GM18861 (cell line): Measurements from ENCODE around the gene TBC1D1.

Source experiments
- ATAC-seq: cut with Tn5 transposase; IDR thresholded peaks from one replicate; pipeline ENCODE4 v1.9.1; 2021; ENCODE audit not compliant: unreplicated experiment

The TBC1D1 gene

DNA sequence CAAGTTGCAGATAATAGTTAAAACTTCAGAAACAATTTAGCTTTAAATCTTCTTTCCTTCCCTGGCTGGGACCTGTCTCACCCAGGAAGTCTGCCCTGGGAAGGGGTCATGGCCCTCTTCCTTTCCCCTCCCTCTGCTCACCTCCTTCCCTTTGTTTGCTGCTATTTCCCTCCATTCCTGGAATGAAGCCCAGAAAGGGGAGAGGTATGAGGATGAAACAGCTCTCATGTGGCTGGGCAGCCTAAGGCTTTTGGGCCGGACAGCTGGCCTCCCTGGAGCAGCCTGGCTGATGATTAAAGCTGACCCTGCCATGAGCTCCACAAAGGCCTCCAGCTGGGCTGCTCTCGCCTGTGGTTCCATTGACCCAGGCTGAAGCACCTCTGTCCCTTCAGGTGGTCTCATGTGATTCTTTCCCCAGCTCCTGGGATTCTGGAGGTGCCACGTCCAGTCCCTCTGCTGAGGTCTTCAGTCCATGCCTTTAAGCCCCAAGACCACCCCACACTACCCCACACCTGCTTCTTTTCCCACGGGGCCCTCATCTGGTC, 271.4 kb downstream of the TBC1D1 start:
- ATAC-seq, result no peak

DNA sequence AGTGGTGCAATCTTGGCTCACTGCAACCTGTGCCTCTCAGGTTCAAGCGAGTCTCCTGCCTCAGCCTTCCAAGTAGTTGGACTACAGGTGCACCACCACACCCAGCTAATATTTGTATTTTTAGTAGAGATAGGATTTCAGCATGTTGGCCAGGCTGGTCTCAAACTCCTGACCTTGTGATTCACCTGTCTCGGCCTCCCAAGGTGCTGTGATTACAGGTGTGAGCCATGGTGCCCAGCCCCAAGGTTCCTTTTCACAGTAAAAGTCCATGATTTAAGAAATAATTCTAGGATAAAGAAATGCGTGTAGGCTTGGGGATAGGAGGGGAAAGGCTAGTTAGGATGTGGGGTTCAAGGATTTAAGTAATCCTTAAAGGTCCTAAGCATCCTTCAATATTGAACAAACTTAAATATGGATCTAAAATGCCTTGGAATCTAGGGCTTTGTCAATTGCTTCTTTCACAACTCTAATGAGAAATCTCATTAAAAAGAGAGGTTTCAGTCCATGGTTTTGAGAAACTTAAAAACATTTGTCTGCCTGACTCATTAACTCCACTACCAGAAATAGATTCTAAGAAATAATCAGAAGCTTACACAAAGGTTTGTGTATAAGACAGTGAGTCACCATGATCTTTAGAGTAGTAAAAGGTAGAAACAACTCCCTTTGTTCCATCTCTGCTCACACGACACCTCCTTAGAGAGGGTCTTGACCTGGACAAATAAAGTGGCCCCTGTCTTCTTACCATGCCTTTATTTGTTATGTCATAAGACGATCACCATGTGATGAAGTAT, 272.5 kb downstream of the TBC1D1 start:
- peak; percentile 51 for ATAC-seq

DNA sequence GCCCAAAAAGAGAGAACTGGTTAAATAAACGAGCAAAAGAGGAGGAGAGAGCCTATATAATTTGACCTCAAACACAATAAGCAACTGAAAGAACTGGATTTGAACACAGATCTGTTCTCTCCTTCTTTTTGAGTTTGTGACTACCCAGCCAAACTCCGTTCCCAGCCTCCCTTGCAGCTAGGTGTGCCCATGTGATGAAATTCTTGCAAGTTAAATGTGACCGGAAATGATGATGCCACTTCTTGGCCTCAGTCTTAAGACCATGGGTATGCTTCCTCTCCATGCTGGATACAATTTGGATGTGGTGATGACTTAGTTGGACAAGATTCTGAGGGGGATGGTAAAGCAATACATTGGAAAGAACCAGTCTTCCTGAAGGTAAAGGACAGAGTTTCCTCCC, 273.5 kb downstream of the TBC1D1 start:
- no peak for ATAC-seq

- no peak for ATAC-seq
Measured at GRCh38 chr4:38166082-38166481, 275.2 kb downstream of the TBC1D1 start.

- no peak for ATAC-seq
Measured at GRCh38 chr4:38166768-38167167, 275.9 kb downstream of the TBC1D1 start.

DNA sequence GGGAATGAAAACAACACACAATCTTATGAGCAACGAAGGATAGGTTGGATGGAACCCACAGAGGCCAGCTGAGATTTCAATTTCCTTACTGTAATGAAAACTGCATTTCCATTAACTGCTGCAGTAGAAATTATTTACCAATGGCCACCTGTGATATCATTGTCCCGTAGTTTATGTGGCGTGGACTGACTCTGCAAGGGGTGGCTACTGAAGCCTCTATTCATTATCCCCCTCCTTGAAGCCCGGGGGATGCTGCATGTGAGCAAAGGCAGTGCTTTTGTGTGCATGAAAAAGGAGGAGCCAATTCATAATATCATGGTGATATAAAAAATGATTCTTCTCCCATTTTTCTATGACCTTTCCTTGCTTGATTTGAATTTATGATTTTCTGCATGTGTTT, 277.1 kb downstream of the TBC1D1 start:
- no peak for ATAC-seq

GRCh38 chr4:38169524-38169923, 278.6 kb downstream of the TBC1D1 start:
- no peak for ATAC-seq

GRCh38 chr4:38170338-38171169, 279.7 kb downstream of the TBC1D1 start:
- ATAC-seq, result no peak

- no peak for ATAC-seq
Measured at GRCh38 chr4:38172078-38172477, 281.2 kb downstream of the TBC1D1 start.

DNA sequence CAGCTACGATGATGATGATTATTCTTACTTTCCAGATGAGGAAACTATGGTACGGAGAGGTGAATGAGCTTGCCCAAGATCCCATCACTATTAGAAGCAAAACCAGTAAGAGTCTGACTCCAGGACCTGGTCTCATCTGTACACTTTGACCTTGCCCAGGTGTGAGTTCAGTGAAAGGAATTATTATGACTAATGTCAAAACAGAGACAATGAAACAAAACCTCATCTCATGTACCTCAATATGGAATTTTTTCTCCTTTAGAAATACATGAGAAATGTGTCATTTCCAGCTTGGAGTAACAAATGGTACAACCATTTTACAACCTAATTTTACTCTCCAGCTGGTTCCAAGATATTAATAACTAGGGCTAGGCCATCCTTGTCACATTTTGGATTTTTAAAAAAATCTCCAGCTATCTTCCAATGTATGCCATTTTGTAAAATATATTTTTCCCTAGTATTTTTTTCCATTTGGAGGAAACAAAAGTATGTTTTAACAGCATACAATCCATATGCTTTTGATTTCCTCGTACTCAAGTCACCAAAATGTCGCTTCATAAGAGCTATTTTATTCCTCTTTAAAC, 283.1 kb downstream of the TBC1D1 start:
- no peak for ATAC-seq

GRCh38 chr4:38174801-38175200, 283.9 kb downstream of the TBC1D1 start:
- ATAC-seq, result no peak

DNA sequence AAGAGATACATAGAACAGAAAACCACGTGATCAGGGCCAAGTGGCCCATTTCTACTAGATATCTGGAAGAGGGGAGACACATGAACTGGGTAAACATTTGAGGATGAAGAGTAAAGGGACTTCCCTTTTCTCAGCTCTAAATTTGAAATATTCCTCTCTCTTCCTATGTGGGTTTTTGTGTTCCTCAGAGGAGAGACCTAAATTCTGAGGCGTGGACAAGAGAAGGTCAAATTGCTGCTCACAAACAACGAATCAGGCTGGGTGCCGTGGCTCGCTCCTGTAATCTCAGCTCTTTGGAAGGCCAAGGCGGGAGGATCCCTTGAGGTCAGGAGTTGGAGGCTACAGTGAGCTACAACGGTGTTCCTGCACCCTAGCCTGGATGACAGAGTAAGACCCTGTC, 285.3 kb downstream of the TBC1D1 start:
- ATAC-seq, result no peak

DNA sequence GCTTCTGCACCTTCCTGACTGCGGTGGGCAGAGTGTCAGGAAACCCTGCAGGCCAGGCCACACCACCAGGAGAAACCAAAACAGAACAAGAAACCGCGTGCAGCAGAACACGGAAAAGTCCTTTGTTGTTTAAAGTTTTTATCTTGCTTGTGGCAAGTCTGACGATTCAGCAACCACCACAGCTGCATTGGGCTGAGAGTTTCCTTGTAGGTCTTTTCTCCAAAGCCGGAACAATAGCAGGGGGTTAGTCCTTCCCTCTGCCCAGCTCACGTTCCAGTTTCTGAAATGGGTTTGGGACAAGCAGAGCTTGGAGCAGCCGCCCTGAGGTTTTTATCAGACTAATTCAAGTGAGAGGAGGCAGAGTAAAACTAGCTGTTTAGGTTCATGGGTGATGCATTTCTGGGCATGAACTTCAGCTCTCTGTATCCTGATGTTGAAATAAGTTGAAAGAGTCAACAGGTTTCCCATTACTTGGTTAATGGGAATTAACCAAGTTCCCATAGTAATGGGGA, 286.2 kb downstream of the TBC1D1 start:
- ATAC-seq, result no peak

DNA sequence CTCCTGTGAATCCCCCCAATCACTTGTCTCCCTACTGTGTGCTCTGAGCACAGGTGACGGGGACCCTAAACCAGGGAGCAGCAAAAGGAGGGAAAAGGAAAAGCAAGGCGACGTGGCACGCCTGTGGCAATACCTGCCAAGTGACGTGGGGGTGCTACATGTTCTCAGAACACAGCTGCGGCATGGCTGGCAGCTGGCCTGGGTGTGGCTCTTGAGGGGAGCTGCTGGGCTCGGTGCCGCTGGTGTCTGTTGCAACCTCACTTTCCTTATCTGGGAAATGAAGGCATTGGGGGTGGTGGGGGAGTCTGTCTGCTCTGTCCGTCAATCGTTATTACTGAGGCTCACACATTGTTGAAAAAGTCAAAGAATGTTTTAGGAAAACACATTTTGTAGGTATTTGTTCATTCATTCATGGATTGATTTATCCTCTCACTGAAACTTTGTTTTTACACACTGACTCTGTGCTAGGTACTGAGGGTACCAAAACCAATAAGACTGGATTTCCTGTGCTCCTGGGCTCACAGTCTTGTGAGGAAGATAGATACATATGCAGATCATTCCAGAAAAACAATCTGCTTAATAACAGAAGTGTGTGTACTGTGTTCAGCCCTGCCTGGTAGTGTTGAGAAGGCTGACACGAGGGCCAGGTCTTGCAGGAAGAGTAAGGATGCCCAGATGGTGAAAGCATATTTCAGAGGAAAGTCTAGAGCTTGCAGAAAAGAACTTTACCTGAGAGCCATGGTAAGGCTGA, 286.9 kb downstream of the TBC1D1 start:
- no peak for ATAC-seq

GRCh38 chr4:38178392-38178995, 287.6 kb downstream of the TBC1D1 start:
- ATAC-seq, result no peak

DNA sequence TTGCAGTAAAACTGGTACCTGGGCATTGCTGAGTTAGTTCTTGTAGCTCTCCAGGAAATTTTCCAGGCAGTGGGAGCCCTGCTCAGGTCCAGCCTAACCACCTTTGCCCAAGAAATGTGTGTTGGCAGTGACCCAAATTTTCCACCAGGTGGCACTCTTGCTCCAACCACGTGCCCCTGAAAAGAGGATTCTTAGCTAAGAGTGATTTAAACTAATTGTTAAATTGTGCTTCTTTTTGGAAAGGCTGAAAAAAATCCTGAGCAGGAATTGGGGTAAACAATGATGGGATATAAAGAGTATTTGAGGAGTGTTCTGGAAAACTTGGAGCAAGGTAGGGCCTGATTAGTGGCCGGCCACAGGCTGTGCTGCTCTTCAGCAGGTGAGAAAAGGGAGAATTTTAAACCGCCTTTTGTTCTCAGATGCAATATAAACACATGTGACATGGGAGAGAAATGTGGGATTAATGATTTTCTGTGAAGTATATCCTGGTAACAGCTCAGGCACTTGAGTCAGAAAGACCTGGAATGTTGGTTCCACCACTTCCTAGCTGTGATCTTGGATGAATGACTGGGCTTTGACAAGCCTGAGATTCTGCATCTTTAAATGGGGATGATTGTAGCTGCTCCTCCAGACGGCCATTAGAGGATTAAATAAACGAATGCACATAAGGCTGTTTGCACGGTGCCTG, 288.9 kb downstream of the TBC1D1 start:
- ATAC-seq, result peak; percentile 42

GRCh38 chr4:38180456-38180855, 289.6 kb downstream of the TBC1D1 start:
- no peak for ATAC-seq

DNA sequence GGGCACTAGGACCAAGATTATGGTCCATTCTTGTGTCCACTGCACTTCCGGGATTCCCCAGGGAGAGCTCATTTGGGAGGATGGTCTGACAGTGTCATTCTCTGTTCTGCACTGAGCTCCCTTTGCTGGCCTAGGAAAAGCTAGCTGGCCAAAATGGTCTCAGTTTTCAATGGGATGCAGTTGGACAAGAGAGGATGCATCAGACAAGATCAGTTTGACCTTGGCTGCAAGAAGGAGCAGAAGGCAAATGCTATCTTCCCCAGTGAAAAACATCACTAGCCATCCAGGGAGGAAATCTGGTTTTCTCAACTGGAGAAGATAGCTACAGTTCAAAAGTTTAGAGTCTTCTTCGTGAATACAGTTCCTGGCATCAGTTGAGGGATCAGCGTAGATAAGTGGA, 290.4 kb downstream of the TBC1D1 start:
- ATAC-seq, result no peak

GRCh38 chr4:38182334-38182998, 291.6 kb downstream of the TBC1D1 start:
- ATAC-seq, result no peak
